ENCODE results near the gene MRPL39.

The MRPL39 gene

GRCh38 chr21:25573409-25574206, 33.7 kb downstream of the MRPL39 start:
- Histone ChIP-seq H4K20me1 (ENCODE audit: insufficient read depth, low read length) (no peaks in the 10 kb centered on the region), H3K9me2 (replicated peaks; ENCODE audit: insufficient read depth, low read length) (no peaks in the 10 kb centered on the region), H3F3A (ENCODE audit: insufficient read depth, low read length) (peaks cover 28% of the 10 kb centered on the region), H3K27me3 (replicated peaks; ENCODE audit: insufficient read depth, low read length) (no peaks in the 10 kb centered on the region), H3K79me2 (ENCODE audit: low read length) (no peaks in the 10 kb centered on the region), H3K4me3 (ENCODE audit: low read length) (peak overlapping the region; percentile 34), H3K9ac (ENCODE audit: low read length) (peak overlapping the region; percentile 60), H3K4me2 (ENCODE audit: low read depth, low read length) (peak overlapping the region; percentile 66), H3K4me1 (ENCODE audit: low read length) (peaks cover 33% of the 10 kb centered on the region), H2AFZ (ENCODE audit: low read length) (peak overlapping the region; percentile 26), H3K9me3 (replicated peaks; ENCODE audit: insufficient read depth, low read length) (no peaks in the 10 kb centered on the region), H3K36me3 (replicated peaks; ENCODE audit: insufficient read depth, low read length) (no peaks in the 10 kb centered on the region), H3K27ac (ENCODE audit: low read length) (peak overlapping the region; percentile 90)
- TF ChIP-seq CTCF (IDR thresholded peaks at IDR 0.05; ENCODE audit: low read length), result no peak
- DNase-seq, result peak; percentile 92

DNA sequence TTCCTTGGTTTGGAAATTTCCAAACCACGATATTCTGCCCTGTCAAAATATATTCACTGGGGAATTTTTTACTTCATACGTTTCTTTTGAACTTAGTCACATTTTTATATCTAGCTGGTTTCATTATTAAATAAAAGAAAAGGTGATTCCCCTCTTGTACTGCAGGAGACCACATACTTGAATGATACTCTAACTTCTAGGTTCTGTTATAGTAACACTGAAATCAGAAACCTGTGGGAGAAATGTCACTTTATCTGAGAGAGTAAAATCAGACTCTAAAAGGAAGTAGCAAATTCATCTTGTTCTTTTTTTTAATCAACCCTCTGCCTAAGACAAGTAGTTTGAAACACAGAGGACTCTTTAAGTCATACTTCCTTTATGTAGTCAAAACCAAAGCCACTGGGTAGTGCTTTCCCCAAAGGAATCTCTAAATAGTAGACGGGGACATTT, 34.4 kb downstream of the MRPL39 start:
- Histone ChIP-seq H3F3A (ENCODE audit: insufficient read depth, low read length) (peaks cover 28% of the 10 kb centered on the region), H3K9ac (ENCODE audit: low read length) (peak overlapping the region; percentile 50), H3K9me2 (replicated peaks; ENCODE audit: insufficient read depth, low read length) (no peaks in the 10 kb centered on the region), H3K9me3 (replicated peaks; ENCODE audit: insufficient read depth, low read length) (no peaks in the 10 kb centered on the region), H3K36me3 (replicated peaks; ENCODE audit: insufficient read depth, low read length) (no peaks in the 10 kb centered on the region), H3K27ac (ENCODE audit: low read length) (peak overlapping the region; percentile 90), H3K4me3 (ENCODE audit: low read length) (peak overlapping the region; percentile 34), H3K27me3 (replicated peaks; ENCODE audit: insufficient read depth, low read length) (no peaks in the 10 kb centered on the region), H4K20me1 (ENCODE audit: insufficient read depth, low read length) (no peaks in the 10 kb centered on the region), H3K4me2 (ENCODE audit: low read depth, low read length) (peak overlapping the region; percentile 66), H3K4me1 (ENCODE audit: low read length) (peaks cover 26% of the 10 kb centered on the region), H3K79me2 (ENCODE audit: low read length) (no peaks in the 10 kb centered on the region), H2AFZ (ENCODE audit: low read length) (peak overlapping the region; percentile 26)
- DNase-seq, result peak; percentile 70
- TF ChIP-seq EZH2 (optimal IDR thresholded peaks at IDR 0.05; ENCODE audit: low read depth, low read length) (no peak), CTCF (IDR thresholded peaks at IDR 0.05; ENCODE audit: low read length) (no peak), EZH2phosphoT487 (IDR thresholded peaks at IDR 0.05; ENCODE audit: low read length) (no peak)

DNA sequence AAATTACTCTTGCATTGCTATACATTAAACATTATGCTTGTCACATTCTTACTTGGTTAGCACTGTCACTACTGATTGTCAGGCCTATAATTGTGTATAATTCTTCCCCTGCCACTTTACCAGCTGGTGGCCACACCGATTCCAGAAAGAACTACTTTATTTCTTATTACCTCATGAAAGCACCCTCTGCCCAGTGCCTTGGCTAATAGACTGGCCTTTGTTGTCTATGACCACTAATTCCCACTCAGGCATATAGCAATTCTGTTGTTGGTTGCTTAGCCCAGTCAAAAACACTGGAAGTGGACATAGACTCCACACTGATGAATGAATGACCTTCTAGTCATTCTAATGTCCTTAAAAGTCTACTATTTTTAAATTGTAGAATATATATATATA, 35.6 kb downstream of the MRPL39 start:
- Histone ChIP-seq H3K9ac (ENCODE audit: low read length) (no peak overlapping the region), H3K36me3 (replicated peaks; ENCODE audit: insufficient read depth, low read length) (no peaks in the 10 kb centered on the region), H3K4me3 (ENCODE audit: low read length) (no peak overlapping the region), H3K4me2 (ENCODE audit: low read depth, low read length) (no peak overlapping the region), H2AFZ (ENCODE audit: low read length) (no peak overlapping the region), H3K79me2 (ENCODE audit: low read length) (no peaks in the 10 kb centered on the region), H3F3A (ENCODE audit: insufficient read depth, low read length) (peaks cover 28% of the 10 kb centered on the region), H3K9me3 (replicated peaks; ENCODE audit: insufficient read depth, low read length) (no peaks in the 10 kb centered on the region), H4K20me1 (ENCODE audit: insufficient read depth, low read length) (no peaks in the 10 kb centered on the region), H3K27ac (ENCODE audit: low read length) (no peak overlapping the region), H3K4me1 (ENCODE audit: low read length) (peaks cover 19% of the 10 kb centered on the region), H3K27me3 (replicated peaks; ENCODE audit: insufficient read depth, low read length) (no peaks in the 10 kb centered on the region), H3K9me2 (replicated peaks; ENCODE audit: insufficient read depth, low read length) (no peaks in the 10 kb centered on the region)
- no peak for TF ChIP-seq EZH2 (optimal IDR thresholded peaks at IDR 0.05; ENCODE audit: low read depth, low read length)
- no peak for TF ChIP-seq CTCF (IDR thresholded peaks at IDR 0.05; ENCODE audit: low read length)
- TF ChIP-seq EZH2phosphoT487 (IDR thresholded peaks at IDR 0.05; ENCODE audit: low read length), result no peak
- no peak for DNase-seq
